Right renal pelvis (tissue), 4 donors: ENCODE results near the gene KCNG1. TPM values are rescaled to one million over a fixed set of nuclear protein-coding genes. Genes with fewer than 3 reads are reported as not detected.
"Not testable (repeated sequence)": the region's sequence is repeated elsewhere in the genome, so short reads cannot be mapped to it uniquely, and the experiment has no call there.

ENCODE experiments used
- DNase-seq, 4 donors: peaks; one replicate each; pipeline ENCODE4 v3.0.0-alpha.2; 2013; ENCODE audit warnings: low read depth in 4 of 4, low spot score in 3 of 4, missing footprints in 1 of 4
- polyA plus RNA-seq, 4 donors: library from polyadenylated mRNA; unstranded; fragments of 120-200 nt; gene quantifications; one replicate each; pipeline ENCODE4 v1.2.1, GENCODE V29; 2013; ENCODE audit not compliant: insufficient read length in 4 of 4

Gene KCNG1
- 1 to 10 TPM; 4.2 to 6.8 (median 4.5) TPM for polyA plus RNA-seq

- peak; percentile 62 to 74 (median 67) for DNase-seq
Observed at GRCh38 chr20:51022803-51023616, at the start of gene KCNG1. TSS of gene KCNG1 (minus strand) at chr20:51023107. CDS start at chr20:51010338, 12,769 bp downstream.

GRCh38 chr20:51070621-51071020 lies 47.7 kb upstream of the KCNG1 start:
- DNase-seq, result no peak

GRCh38 chr20:51067792-51068191 lies 44.9 kb upstream of the KCNG1 start:
- DNase-seq, result no peak

DNA sequence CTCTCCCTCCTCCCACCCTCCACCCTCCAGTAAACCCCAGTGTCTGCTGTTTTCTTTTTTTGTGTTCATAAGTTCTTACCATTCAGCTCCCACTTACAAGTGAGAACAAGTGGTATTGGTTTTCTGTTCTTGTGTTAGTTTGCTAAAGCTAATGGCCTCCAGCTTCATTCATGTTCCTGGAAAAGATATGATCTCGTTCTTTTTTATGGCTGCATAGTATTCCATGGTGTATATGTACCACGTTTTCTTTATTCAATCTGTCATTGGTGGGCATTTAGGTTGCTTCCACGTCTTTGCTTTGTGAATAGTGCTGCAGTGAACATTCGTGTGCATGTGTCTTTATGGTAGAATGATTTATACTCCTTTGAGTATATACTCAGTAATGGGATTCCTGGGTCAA lies 42.7 kb upstream of the KCNG1 start:
- no peak for DNase-seq

GRCh38 chr20:51064137-51064536 lies 41.2 kb upstream of the KCNG1 start:
- DNase-seq, result no peak

- DNase-seq, result no peak
Observed at GRCh38 chr20:51062065-51062464, 39.2 kb upstream of the KCNG1 start.

- DNase-seq, result no peak
Observed at GRCh38 chr20:51061418-51062045, 38.6 kb upstream of the KCNG1 start.

DNA sequence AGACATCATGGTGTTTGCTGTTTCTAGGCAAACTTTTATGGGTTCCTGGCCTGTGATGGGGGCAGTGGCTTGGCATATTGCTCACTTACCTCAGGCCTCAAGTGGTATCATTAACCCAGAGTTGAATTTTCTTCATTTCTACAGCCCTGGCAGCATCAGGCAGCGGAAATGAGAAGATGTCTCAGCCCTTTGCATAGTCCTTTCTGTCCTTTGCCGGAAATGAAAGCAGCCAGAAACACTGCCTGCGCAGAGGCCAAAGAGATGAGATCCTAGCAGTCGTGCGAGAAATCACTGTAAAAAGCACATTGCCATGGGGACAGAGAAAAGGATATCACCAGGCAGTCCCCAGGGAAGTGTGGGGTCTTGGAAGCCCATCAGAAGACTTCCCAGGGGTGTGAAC lies 37.4 kb upstream of the KCNG1 start:
- DNase-seq, result no peak

DNA sequence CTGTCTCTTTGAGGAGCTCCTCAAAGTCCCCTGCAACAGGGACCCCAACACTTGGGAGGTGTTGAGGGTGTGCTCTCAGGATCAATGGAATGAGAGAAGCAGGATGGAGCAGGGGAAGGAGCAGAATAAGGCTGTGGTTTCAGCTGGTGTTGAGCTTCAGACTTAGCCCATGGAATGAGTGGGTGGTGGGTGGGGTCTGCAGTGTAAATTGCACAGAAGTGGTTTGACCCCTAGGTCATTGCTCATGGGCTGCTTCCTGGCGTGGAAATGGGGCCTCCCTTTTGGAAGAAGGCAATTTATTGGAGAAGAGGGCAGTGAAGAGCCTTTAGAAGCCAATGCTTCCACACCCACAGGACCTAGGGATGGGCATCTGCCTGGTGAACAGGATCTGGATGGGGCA lies 37.0 kb upstream of the KCNG1 start:
- no peak for DNase-seq

GRCh38 chr20:51058017-51058416 lies 35.1 kb upstream of the KCNG1 start:
- no peak for DNase-seq

- DNase-seq, result no peak
Observed at GRCh38 chr20:51054233-51054632, 31.3 kb upstream of the KCNG1 start.

- no peak for DNase-seq
Observed at GRCh38 chr20:51050531-51051075, 27.7 kb upstream of the KCNG1 start.

GRCh38 chr20:51046021-51046985 lies 23.4 kb upstream of the KCNG1 start:
- no peak for DNase-seq

DNA sequence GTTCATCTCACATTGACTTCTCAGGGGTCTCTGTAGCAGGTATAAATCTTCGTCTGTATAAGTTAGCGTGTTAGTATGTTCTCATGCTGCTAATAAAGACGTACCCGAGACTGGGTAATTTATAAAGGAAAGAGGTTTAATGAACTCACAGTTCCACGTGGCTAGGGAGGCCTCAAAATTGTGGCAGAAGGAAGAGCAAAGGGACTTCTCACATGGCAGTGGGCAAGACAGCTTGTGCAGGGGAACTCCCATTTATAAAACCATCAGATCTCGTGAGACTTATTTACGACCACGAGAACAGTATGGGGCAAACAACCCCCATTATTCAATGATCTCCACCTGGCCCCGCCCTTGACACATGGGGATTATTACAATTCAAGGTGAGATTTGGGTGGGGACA lies 22.6 kb upstream of the KCNG1 start:
- not testable (repeated sequence) for DNase-seq

- no peak for DNase-seq
Observed at GRCh38 chr20:51044796-51045195, 21.9 kb upstream of the KCNG1 start.

GRCh38 chr20:51043811-51044210 lies 20.9 kb upstream of the KCNG1 start:
- DNase-seq, result no peak

GRCh38 chr20:51042657-51043247 lies 19.8 kb upstream of the KCNG1 start:
- DNase-seq, result no peak

DNA sequence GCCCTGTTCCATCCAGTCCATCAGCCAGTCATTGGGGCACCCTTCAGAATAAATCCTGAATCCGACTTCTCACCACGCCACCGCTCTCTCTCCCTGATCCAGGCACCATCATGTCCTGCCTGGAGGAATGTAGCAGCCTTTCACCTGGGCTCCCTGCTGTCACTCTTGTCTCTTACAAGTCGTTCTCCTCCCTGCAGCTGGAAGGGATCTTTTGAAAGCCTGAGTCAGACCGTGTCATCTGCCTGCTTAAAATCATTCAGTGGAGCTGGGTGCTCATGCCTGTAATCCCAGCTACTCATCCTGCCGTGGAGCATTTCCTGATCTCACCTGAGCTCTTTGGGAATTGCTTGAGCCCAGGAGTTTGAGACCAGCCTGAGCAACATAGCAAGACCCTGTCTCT lies 19.2 kb upstream of the KCNG1 start:
- DNase-seq, result no peak

DNA sequence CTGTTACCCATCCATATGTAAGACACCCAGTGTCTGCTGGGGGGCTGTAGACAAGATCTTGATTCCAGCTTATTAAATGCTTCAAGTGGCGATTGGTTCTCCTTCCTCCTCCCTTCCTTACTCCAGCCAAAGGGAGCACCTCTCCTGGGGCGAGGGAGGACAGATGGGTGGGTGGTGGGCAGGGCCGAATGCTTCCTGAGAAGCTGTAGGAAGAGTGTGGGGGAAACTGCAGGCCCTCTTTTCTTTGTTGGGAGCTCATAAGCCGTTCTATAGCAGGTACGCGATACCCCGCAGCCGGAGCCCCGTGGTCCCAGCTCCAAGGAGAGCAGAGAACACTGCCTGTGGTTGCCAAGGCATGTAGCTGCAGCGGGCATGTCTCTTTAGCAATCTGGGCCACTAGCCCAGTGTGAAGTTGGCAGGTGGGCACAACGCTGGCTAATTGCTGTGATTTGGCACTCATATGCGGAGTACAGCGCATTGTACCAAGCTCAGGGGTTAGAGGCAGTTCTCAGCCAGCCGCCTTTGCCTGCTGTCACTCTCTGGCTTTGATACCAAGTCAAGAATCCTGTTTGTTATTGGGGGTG lies 14.7 kb upstream of the KCNG1 start:
- DNase-seq, result no peak
